Subcutaneous adipose tissue (tissue), 4 donors: ENCODE measurements around the gene VAMP2. TPM values are rescaled to one million over a fixed set of nuclear protein-coding genes. Genes with fewer than 3 reads are reported as not detected.

Source experiments
- total RNA-seq, 4 donors: library from RNA; depleted of rRNA; stranded (reverse); fragments of >200 nt; gene quantifications; one replicate each; pipeline ENCODE4 v1.1.0, GENCODE V29; 2016
- TF ChIP-seq, protein P1 (sequence below): fragments of 450-650 bp; IDR thresholded peaks from one replicate; pipeline ENCODE4 v1.5.1; 2016; ENCODE audit warnings: low read depth, mild to moderate bottlenecking, control low read depth, antibody characterized with exemption, moderate library complexity

The VAMP2 gene
- total RNA-seq, 4 donors from 2014 or later: 18.6 to 45.2 (median 23.4) TPM

DNA sequence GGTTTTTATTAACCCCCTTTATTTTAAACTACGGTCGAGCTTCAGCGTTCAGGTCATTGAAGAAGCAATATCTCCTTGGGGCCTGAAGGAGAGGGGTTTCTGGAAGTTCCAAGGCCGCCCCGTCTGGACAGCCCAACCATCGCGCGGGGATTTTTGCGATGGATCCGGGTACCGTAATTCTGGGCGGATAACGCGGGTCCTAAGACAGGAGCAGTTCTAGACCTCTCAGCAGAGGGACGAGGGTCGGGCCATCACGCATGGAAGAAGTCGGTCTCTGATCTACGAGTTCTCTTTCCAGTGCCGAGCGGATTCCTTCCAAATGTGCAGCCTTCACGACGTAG, 23.7 kb upstream of the VAMP2 start:
- TF ChIP-seq, protein P1, sequence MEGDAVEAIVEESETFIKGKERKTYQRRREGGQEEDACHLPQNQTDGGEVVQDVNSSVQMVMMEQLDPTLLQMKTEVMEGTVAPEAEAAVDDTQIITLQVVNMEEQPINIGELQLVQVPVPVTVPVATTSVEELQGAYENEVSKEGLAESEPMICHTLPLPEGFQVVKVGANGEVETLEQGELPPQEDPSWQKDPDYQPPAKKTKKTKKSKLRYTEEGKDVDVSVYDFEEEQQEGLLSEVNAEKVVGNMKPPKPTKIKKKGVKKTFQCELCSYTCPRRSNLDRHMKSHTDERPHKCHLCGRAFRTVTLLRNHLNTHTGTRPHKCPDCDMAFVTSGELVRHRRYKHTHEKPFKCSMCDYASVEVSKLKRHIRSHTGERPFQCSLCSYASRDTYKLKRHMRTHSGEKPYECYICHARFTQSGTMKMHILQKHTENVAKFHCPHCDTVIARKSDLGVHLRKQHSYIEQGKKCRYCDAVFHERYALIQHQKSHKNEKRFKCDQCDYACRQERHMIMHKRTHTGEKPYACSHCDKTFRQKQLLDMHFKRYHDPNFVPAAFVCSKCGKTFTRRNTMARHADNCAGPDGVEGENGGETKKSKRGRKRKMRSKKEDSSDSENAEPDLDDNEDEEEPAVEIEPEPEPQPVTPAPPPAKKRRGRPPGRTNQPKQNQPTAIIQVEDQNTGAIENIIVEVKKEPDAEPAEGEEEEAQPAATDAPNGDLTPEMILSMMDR: no peak

DNA sequence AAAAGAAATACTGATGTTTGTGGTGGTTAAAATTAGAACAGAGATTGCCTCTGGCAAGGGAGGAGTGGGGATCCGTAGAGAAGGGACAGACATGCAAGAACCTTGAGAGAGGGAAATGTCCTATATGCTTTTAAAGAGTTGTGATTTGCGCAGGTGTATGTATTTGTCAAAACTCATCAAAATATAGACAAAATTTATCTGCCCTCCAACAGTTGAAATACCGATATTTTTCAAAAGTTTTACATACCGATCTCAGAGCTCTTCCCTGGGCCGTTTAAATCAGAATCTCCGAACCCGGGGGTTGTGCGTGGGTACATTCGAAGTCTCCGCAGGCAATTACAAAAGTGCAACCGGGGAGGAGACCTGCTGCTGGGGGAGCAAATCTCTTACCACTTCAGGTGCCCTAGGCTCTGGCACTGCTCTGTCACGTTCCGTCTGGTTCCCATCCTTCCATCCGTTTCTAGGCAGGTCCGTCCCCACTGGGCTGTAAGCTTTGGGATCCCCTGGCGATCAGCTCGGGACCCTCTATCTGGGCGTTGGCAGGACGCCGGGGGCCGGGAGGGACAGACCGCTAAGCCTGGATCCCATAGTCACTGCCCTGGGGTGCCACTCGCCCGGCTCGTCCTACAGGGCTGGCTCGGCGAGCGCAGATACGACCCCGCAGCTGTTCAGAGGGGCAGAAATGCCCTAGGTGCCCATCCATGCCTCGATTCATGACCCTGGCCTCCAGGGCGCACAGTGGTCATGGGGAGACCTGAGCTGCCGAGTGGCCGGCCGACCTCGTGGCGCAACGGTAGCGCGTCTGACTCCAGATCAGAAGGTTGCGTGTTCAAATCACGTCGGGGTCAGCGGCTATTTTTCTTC, 23.1 kb upstream of the VAMP2 start:
- TF ChIP-seq, protein P1: no peak

DNA sequence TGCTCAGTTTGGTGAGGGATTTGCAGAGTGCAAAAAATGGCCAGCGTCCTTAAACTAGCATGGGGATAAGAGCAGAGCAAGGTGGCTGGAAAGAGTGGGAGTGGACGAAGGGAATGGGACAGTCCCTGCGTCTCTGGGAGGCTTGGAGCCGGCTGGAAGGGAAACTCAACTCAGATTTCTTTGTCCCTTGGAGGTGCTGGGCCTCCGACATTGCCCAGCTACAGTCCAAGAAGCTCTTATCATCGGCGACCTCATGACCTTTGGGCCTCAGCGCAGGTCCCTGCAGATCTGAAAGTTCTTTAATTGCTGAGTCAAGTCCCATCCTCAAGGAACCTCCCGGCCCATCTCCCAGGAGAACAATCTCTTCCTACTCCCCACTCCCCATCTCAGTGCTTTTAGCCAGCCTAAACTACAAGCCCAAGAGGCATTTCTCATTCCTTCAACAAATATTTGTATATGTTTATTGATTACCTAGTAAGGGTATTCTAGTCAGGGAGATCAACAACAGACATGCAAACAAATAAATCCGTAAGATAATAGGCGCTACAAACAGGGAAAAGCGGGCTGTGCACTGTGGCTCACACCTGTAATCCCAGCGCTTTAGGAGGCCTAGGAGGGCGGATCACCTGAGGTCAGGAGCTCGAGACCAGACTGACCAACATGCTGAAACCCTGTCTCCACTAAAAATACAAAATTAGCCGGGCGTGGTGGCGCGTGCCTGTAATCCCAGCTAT, 14.4 kb upstream of the VAMP2 start:
- TF ChIP-seq, protein P1: no peak

DNA sequence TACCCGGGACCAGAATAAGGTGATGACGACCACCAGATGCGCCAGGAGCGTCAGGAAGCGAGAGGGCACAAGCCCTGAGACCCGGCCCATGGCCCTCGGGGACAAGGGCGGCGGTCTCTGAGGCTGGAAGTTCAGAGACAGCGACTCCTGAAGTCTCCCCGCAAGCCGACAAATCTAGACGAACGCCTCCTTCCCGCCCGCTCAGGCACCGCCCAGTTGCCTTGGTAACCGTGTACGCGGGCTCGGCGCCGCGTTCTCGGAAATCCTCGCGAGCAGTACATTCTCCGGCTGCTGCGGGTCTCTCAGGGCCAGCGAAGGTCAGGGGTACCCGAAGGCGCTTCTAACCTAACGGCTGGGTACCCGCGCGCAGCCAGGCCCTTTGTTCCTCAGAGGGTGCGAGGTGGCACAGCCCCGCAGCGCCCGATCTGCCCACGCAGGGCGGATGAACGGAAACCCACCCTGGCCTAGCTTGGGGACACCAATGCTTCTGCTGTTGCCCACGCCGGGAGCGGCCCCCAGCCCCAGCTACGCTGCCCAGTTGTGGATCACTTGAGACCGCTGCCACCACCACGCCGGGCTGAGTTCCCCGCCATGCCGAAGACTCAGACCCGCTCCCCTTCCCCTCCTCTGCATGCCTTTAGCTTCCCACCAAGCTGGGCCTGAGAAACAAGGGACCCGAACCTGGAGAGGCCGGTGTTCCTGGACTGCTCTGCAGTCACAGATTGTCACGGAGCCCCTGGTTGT, 13.6 kb upstream of the VAMP2 start, which contains the start of gene TMEM107:
TMEM107 (minus strand) TSS at position 184 of the 744 bp plus-strand sequence; CDS start at position 90, 94 bp downstream.
- TF ChIP-seq, protein P1: no peak

DNA sequence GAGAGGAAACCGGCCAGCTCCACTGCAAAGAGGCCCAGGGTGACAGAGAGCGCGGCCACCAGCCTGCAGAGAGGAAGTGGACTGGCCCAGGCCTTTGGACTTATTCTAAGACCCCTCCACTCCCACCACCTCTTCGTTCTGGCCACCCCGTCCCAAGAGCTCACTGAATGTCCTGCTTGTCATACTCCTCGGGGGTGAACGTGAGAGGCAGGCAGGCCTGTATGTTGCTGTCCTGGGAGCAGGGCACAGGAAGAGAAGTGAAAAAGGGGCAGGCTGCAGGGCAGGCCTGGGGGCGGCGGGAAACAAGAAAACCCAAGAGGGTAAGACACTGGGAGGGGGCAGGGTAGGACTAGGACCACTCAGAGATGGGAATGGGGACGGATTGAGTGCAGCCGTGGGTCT, 13.0 kb upstream of the VAMP2 start:
- TF ChIP-seq, protein P1: no peak

DNA sequence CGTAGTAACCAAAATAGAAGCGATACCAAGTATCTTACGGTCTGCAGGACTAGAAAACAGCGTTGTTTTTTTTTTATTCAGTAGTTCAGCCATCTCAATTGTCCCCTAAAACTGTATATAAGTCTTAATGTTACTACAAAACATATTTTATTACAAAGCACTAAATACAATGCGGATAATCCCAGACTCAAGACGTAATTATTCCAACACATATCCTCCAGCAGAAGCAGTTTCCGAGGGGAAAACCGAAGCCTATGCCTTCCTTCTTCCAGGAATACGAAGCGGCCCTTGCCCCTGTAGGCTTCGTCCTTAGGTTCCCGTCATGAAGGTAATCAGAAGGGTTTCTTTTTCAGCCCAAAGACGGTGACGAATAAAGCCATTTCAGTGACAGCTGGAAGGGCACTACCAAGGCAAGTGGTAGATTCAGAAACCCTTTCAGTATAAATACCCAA, 11.1 kb upstream of the VAMP2 start:
- TF ChIP-seq, protein P1: no peak
